Activated T-cell treated with anti-CD3 and anti-CD28 coated beads, Interleukin-2, amount 50 U/mL, for 4 hours (primary cell): Measurements from ENCODE around the gene LRRC70. TPM values are rescaled to one million over a fixed set of nuclear protein-coding genes. Genes with fewer than 3 reads are reported as not detected.
"Not testable (repeated sequence)": the region's sequence is repeated elsewhere in the genome, so short reads cannot be mapped to it uniquely, and the experiment has no call there.

Experiments
- ATAC-seq, 2 donors: fragments of 200-7000 bp; cut with Tn5 transposase; one replicate each; pipeline ENCODE4 v1.10.0; 2021
- DNase-seq: peaks from one replicate; pipeline ENCODE4 v3.0.0-alpha.2; 2020
- H3K27me3 Mint-ChIP-seq: one replicate; pipeline ENCODE4 v1.8.0; 2021; ENCODE audit warnings: low read depth, mixed read lengths
- H3K36me3 Mint-ChIP-seq: one replicate; pipeline ENCODE4 v1.8.0; 2022; ENCODE audit warnings: mixed read lengths; ENCODE audit not compliant: insufficient read depth
- H3K4me1 Mint-ChIP-seq: one replicate; pipeline ENCODE4 v1.8.0; 2021; ENCODE audit warnings: low read depth, mixed read lengths
- H3K4me3 Mint-ChIP-seq: one replicate; pipeline ENCODE4 v1.8.0; 2021; ENCODE audit warnings: mild to moderate bottlenecking, moderate library complexity, mixed read lengths
- H3K9me3 Mint-ChIP-seq: one replicate; pipeline ENCODE4 v1.8.0; 2021; ENCODE audit warnings: mixed read lengths
- total RNA-seq, 3 donors: library from RNA; stranded (reverse); gene quantifications; one replicate each; pipeline ENCODE4 v1.2.1, GENCODE V29; 2021

Gene LRRC70
- total RNA-seq, 3 donors from 2014 or later = 0.38 to 0.90 (median 0.38) TPM

DNA sequence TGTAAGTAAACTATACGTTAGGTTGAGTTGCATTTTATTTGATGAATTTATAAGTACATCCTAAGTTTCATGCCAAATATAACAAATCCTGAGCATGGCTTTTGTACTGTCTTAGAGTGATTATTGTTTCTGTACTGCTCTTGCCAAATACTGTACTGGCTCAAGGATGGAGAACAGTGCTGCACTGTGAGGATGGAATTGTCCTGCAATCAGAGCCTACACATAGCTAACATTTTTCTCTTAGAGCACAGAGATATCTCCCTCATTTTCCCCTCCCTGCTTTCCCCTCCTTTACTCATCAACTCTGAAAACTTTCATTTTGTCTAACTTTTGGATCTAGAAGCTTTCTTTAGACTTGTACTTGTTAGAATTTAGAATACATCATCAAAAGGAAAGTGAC, 28.3 kb downstream of the LRRC70 start:
- ATAC-seq = no peak
- Mint-ChIP-seq H3K27me3 (no peaks in the 10 kb centered on the region), H3K9me3 (no peaks in the 10 kb centered on the region), H3K4me1 (peaks cover 11% of the 10 kb centered on the region), H3K4me3 (no peak overlapping the region), H3K36me3 (peaks cover 31% of the 10 kb centered on the region)
- DNase-seq = no peak

DNA sequence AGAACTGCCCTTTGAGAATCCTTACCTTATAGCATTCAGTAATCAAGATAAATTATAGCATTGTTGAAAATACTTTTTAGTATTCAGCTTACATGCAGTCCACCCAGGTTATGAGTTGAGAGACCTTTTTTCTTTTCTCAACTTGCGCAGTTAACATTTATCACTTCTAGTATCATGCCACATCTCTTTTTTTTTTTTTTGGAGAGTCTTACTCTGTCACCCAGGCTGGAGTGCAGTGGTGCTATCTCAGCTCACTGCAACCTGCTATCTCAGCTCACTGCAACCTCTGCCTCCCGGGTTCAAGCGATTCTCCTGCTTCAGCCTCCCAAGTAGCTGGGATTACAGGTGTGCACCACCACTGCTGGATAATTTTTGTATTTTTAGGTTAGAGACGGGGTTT, 29.0 kb downstream of the LRRC70 start:
- no peak for ATAC-seq
- Mint-ChIP-seq H3K4me3 (no peak overlapping the region), H3K36me3 (peaks cover 34% of the 10 kb centered on the region)

GRCh38 chr5:62608529-62609511, 30.2 kb downstream of the LRRC70 start:
- Mint-ChIP-seq H3K4me3 (no peak overlapping the region), H3K27me3 (no peaks in the 10 kb centered on the region), H3K4me1 (peaks cover 11% of the 10 kb centered on the region), H3K36me3 (peaks cover 40% of the 10 kb centered on the region), H3K9me3 (no peaks in the 10 kb centered on the region)
- ATAC-seq = no peak
- no peak for DNase-seq

More for the DNA sequence above, 29.0 kb downstream of the LRRC70 start:
- DNase-seq = no peak
- H3K27me3 Mint-ChIP-seq = no peaks in the 10 kb centered on the region
- H3K4me1 Mint-ChIP-seq = peaks cover 11% of the 10 kb centered on the region
- H3K9me3 Mint-ChIP-seq = no peaks in the 10 kb centered on the region

DNA sequence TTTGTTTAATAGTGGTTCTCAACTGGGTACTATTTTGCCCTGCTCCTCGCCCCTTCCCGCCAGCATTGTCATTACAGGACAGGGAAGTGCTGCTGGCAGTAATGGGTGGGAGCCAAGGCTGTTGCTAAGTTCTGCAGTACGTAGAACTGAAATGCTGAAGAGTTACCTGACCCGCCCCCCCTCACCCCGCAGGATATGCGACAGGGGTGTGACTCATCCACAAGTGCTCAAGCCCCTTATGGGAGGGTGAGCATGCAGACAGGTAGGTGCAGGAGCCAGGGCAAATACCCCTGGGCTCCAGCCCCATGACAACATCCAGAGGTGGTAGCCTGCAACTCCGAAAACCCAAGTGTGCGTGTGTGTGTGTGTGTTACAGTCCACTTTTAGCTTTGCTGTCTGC, 35.7 kb downstream of the LRRC70 start:
- peaks cover 33% of the 10 kb centered on the region for H3K36me3 Mint-ChIP-seq
- no peak overlapping the region for H3K4me3 Mint-ChIP-seq
- ATAC-seq = no peak
- DNase-seq = no peak
- no peaks in the 10 kb centered on the region for H3K9me3 Mint-ChIP-seq
- no peaks in the 10 kb centered on the region for H3K27me3 Mint-ChIP-seq
- H3K4me1 Mint-ChIP-seq = no peaks in the 10 kb centered on the region

DNA sequence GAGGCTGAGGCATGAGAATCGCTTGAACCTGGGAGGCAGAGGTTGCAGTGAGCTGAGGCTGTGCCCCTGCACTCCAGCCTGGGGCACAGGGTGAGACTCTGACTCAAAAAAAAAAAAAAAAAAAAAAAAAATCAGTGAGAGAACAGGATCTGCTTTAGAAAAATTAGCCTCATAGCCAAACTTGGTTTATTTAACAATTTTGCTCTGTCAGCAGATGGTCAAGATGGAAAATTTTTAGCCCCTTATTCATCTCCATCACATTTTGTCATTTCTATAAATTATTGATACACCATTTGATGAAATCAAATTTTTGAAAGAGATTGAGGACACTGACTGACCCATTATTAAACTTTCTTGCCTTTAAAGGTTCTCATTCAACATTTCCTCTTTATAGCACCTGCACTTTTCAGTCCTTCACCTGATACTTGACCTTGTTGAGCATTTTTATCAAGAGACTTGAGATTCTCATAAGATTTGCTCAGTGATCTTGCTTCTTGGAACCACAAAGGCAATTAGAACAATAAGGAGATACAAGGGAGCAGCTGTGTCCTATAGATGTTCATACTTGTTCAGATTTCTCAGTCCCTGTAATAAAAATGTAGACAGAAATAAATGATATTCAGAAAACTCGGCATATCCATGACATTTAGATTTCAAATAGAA, 38.1 kb downstream of the LRRC70 start:
- H3K27me3 Mint-ChIP-seq = no peaks in the 10 kb centered on the region
- no peak for DNase-seq
- no peak overlapping the region for H3K4me3 Mint-ChIP-seq
- no peaks in the 10 kb centered on the region for H3K4me1 Mint-ChIP-seq
- ATAC-seq = no peak
- H3K9me3 Mint-ChIP-seq = no peaks in the 10 kb centered on the region
- H3K36me3 Mint-ChIP-seq = peaks cover 20% of the 10 kb centered on the region

GRCh38 chr5:62617943-62618342, 39.3 kb downstream of the LRRC70 start:
- DNase-seq (no peak), ATAC-seq (no peak)
- Mint-ChIP-seq H3K36me3 (peaks cover 14% of the 10 kb centered on the region), H3K4me1 (no peaks in the 10 kb centered on the region), H3K27me3 (no peaks in the 10 kb centered on the region), H3K4me3 (no peak overlapping the region), H3K9me3 (no peaks in the 10 kb centered on the region)

DNA sequence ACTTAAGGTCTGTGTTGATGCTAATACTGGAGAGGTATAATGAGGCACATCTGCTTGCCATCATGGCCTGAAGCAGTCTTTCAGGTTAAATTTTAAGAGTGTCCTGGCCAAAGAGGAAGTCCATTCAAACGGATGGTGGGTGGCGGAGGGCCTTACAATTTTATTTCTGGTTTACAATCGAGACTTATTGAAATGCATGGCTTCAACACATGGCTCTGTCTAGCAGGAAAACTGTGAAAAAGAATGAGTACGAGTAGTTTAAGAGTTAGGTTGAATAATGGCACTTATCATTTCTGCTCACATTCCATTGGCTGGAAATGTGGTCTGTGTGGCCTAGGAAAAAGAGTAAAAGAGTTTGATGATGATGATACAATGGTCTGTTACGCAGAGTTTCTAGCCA, 42.1 kb downstream of the LRRC70 start:
- Mint-ChIP-seq H3K4me3 (no peak overlapping the region), H3K9me3 (no peaks in the 10 kb centered on the region), H3K4me1 (no peaks in the 10 kb centered on the region), H3K27me3 (no peaks in the 10 kb centered on the region), H3K36me3 (peaks cover 2% of the 10 kb centered on the region)
- no peak for ATAC-seq
- no peak for DNase-seq

- no peaks in the 10 kb centered on the region for H3K4me1 Mint-ChIP-seq
- H3K36me3 Mint-ChIP-seq = peaks cover 2% of the 10 kb centered on the region
- no peaks in the 10 kb centered on the region for H3K27me3 Mint-ChIP-seq
- H3K4me3 Mint-ChIP-seq = no peak overlapping the region
- DNase-seq (no peak), ATAC-seq (no peak)
- no peaks in the 10 kb centered on the region for H3K9me3 Mint-ChIP-seq
Observed at GRCh38 chr5:62621280-62621679, 42.7 kb downstream of the LRRC70 start.

DNA sequence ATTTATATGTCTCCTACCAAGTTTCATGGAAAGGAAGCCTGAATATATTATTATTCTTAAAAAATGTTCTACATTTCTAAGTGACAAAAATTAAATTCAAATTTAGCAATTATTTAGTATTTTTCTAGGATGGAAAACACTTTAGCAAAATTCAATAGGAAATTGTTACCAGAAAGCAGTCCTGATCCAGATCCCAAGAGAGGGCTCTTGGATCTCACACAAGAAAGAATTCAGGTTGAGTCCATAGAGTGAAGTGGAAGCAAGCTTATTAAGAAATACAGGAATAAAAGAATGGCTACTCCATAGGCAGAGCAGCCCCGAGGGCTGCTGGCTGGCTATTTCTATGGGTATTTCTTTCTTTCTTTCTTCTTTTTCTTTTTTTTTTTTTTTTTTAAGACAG, 44.7 kb downstream of the LRRC70 start:
- Mint-ChIP-seq H3K4me1 (no peaks in the 10 kb centered on the region), H3K36me3 (peaks cover 2% of the 10 kb centered on the region), H3K4me3 (no peak overlapping the region), H3K27me3 (no peaks in the 10 kb centered on the region), H3K9me3 (no peaks in the 10 kb centered on the region)
- DNase-seq = no peak
- ATAC-seq = no peak

DNA sequence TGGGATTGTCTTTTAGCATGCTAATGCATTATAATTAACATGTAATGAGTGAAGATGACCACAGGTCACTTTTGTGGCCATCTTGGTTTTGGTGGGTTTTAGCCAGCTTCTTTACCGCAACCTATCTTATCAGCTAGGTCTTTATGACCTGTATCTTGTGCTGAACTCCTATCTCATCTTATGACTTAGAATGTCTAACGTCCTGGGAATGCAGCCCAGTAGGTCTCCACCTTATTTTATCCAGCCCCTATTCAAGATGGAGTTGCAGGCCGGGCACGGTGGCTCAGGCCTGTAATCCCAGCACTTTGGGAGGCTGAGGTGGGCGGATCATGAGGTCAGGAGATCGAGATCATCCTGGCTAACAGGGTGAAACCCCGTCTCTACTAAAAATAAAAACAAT, 45.8 kb downstream of the LRRC70 start:
- H3K4me1 Mint-ChIP-seq, H3K4me3 Mint-ChIP-seq, H3K36me3 Mint-ChIP-seq, ATAC-seq, H3K9me3 Mint-ChIP-seq, DNase-seq, H3K27me3 Mint-ChIP-seq: not testable (repeated sequence)

DNA sequence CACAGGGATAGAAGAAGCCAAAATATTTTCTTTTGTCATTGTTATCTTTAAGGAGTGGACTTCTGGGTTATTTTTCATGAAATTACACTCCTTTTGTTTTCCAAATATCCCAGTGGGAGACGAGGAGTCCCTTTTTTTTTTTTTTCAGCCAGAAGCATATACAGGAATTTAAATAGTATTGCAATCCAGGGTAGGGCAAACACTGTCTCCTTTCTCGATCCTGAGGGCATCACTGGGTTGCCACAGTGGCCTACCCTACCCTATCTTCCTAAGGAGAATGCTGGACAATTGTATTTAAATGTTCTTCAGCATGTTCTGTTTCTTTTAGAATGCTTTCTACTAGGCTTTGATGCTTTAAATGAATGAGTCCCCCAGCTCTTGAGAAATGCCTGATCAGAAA, 47.9 kb downstream of the LRRC70 start:
- ATAC-seq (no peak), DNase-seq (no peak)
- H3K27me3 Mint-ChIP-seq = no peaks in the 10 kb centered on the region
- no peaks in the 10 kb centered on the region for H3K9me3 Mint-ChIP-seq
- no peak overlapping the region for H3K4me3 Mint-ChIP-seq
- H3K4me1 Mint-ChIP-seq = no peaks in the 10 kb centered on the region
- H3K36me3 Mint-ChIP-seq = peaks cover 10% of the 10 kb centered on the region

DNA sequence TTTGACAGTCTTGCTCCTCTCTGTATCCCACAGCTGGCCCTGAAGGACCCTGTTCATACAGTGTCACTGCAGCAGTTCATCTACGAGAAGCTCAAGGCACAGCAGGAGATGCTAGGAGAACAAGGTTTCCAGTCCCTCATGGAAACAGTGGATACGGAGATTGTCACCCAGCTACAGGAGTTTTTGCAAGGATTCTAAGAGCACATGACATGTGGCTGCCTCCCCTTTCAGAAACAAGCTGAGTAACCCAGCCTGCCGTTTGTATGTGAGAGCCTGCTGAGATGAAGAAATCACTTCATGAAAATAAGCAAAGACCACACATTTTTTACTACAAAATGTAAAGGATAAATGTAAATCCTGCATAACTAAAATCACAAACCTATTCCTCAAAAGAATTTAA, 48.5 kb downstream of the LRRC70 start:
- no peak for DNase-seq
- H3K9me3 Mint-ChIP-seq = no peaks in the 10 kb centered on the region
- no peaks in the 10 kb centered on the region for H3K27me3 Mint-ChIP-seq
- no peak for ATAC-seq
- no peaks in the 10 kb centered on the region for H3K4me1 Mint-ChIP-seq
- no peak overlapping the region for H3K4me3 Mint-ChIP-seq
- peaks cover 10% of the 10 kb centered on the region for H3K36me3 Mint-ChIP-seq

DNA sequence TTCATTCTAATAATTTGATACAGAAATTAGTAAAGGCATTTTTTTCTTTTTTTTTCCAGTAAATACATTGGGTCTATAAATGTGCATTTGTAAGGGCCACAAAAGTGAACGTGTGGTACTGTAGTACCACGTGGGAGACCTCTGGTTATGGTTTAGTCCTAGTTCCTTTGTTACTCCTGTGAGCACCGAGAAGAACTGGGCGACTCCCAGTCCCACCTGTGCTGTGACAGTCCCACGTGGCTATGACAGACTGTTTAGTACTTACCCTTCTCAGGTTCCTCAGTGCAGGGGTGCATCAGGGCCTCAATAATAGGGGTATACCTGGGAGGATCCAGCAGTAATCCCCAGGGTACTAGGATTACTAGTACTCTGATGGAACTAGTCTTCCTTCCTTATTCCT, 49.3 kb downstream of the LRRC70 start:
- ATAC-seq = no peak
- H3K4me3 Mint-ChIP-seq = no peak overlapping the region
- H3K4me1 Mint-ChIP-seq = no peaks in the 10 kb centered on the region
- H3K36me3 Mint-ChIP-seq = peaks cover 10% of the 10 kb centered on the region
- H3K27me3 Mint-ChIP-seq = no peaks in the 10 kb centered on the region
- DNase-seq = no peak
- H3K9me3 Mint-ChIP-seq = no peaks in the 10 kb centered on the region
